A549 (cell line): Measurements from ENCODE around the gene CDK19.

ENCODE experiments used
- CBX8 ChIP-seq: fragments of 200-600 bp; sonication (generic); IDR thresholded peaks from 2 replicates; pipeline ENCODE4 v1.6.1; 2016
- CEBPB ChIP-seq, 2 experiments: fragments of >200 bp in 1 of 2; sonication (Bioruptor Twin) in 1 of 2; formaldehyde crosslinking in 1 of 2; IDR thresholded peaks; 2 replicates each; pipeline ENCODE4 v1.6.1; 2012 to 2016
- CTCF ChIP-seq: fragments of >200 bp; sonication (Bioruptor Twin); formaldehyde crosslinking; IDR thresholded peaks from 3 replicates; pipeline ENCODE4 v1.5.1; 2016
- EP300 ChIP-seq, 2 experiments: fragments of >200 bp; sonication (Bioruptor Twin); formaldehyde crosslinking; IDR thresholded peaks; 2 replicates in 1 of 2; 3 replicates in 1 of 2; pipeline ENCODE4 v1.6.1; 2016 to 2017
- PBX3 ChIP-seq: IDR thresholded peaks from 2 replicates; pipeline ENCODE4 v1.6.1; 2012
- PHF8 ChIP-seq: fragments of 200-600 bp; sonication (generic); IDR thresholded peaks from 2 replicates; pipeline ENCODE4 v1.6.1; 2016; ENCODE audit warnings: low read depth, mild to moderate bottlenecking, antibody characterized with exemption, moderate library complexity, borderline replicate concordance
- POLR2A ChIP-seq: IDR thresholded peaks from 2 replicates; pipeline ENCODE4 v1.6.1; 2012; ENCODE audit warnings: mild to moderate bottlenecking, low read length
- POLR2AphosphoS2 ChIP-seq: conservative IDR thresholded peaks from 2 replicates; pipeline ENCODE4 v1.6.1; 2012; ENCODE audit warnings: low read length, improper control_type of control experiment, inconsistent platforms
- RAD21 ChIP-seq, 2 experiments: fragments of >200 bp in 1 of 2; sonication (Bioruptor Twin) in 1 of 2; formaldehyde crosslinking in 1 of 2; IDR thresholded peaks in 1 of 2; conservative IDR thresholded peaks in 1 of 2; 2 replicates in 1 of 2; 3 replicates in 1 of 2; pipeline ENCODE4 v1.6.1; 2012 to 2018; ENCODE audit warnings: inconsistent platforms in 1 of 2
- REST ChIP-seq: fragments of 200-600 bp; sonication (generic); IDR thresholded peaks from 2 replicates; pipeline ENCODE4 v1.6.1; 2016; ENCODE audit warnings: antibody characterized with exemption, mild to moderate bottlenecking, moderate library complexity
- SMC3 ChIP-seq: fragments of >200 bp; sonication (Bioruptor Twin); formaldehyde crosslinking; IDR thresholded peaks from 3 replicates; pipeline ENCODE4 v1.6.1; 2018; ENCODE audit warnings: inconsistent platforms
- TP53 ChIP-seq: fragments of 250-450 bp; sonication (Bioruptor Pico); IDR thresholded peaks from 2 replicates; pipeline ENCODE4 v1.5.0; 2021; ENCODE audit warnings: mild to moderate bottlenecking, moderate library complexity
- USF2 ChIP-seq: fragments of 450-650 bp; IDR thresholded peaks from 2 replicates; pipeline ENCODE4 v1.6.1; 2014; ENCODE audit warnings: antibody characterized with exemption

- TF ChIP-seq USF2 (no peak), REST (no peak), CEBPB (IDR thresholded peaks at IDR 0.05) (no peak), CTCF (peak; percentile 27; the same call in 2 of the 3 replicates), TP53 (CRISPR knock-in tag) (no peak), PHF8 (no peak), PBX3 (no peak), POLR2AphosphoS2 (no peak), POLR2A (no peak), SMC3 (0 out of 3 replicates have a peak, but pooled peaks have one; percentile 13), RAD21 (conservative IDR thresholded peaks at IDR 0.05 in 1 of 2, IDR thresholded peaks at IDR 0.05 in 1 of 2) (peak; percentile 36 to 42; a peak in 4 of 5 replicates), EP300 (IDR thresholded peaks at IDR 0.05) (no peak), CBX8 (no peak)
Observed at GRCh38 chr6:110618591-110619267, 196.5 kb downstream of the CDK19 start.
